ENCODE measurements around the gene LAMB4. TPM values are rescaled to one million over a fixed set of nuclear protein-coding genes. Genes with fewer than 3 reads are reported as not detected.

Gene LAMB4
- total and polyA plus RNA-seq, 2 of the 8 experiments (the other 6 are each of a cell fraction or from before 2014, with no cell fraction given) = not detected

DNA sequence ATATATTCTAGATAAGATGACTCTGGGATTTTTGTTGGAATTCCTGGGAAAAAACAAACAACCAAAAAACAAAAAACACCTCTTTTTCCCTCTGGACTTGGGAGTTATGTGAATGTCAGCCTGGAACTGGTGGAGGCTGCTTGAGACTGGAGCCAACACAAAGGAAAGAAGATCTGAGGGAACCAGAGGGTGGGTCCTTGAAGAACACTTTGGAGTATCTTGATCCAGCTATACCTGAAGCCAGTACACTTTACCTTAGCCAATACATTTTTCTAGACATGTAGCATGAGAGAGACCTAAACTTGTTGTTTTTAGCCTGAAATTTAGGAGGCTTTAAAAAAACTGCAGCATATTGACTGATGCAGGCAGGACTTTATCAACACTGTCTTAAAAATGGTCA lies 121.3 kb downstream of the LAMB4 start (continued):
- no peak for TF ChIP-seq SIN3A (conservative IDR thresholded peaks at IDR 0.05 in 1 of 2, IDR thresholded peaks at IDR 0.05 in 1 of 2; ENCODE audit: low read depth in 1 of 2, low read length in 2 of 2)

Data from H1 (cell line).